Measurements from ENCODE around the gene SPRR1A.

Gene SPRR1A

GRCh38 chr1:152986578-152986977 lies 2.7 kb downstream of the SPRR1A start:
- H3K27ac Mint-ChIP-seq = no peak overlapping the region
- no peaks in the 10 kb centered on the region for H3K9me3 Mint-ChIP-seq
- H3K4me1 Mint-ChIP-seq = peaks cover 8% of the 10 kb centered on the region
- H3K36me3 Mint-ChIP-seq (ENCODE audit: low read depth) = no peaks in the 10 kb centered on the region
- TF ChIP-seq CTCF (IDR thresholded peaks at IDR 0.05; ENCODE audit: unreplicated experiment in 3 of 3) = no peak
- H3K4me3 Mint-ChIP-seq = no peak overlapping the region
- peaks cover 5% of the 10 kb centered on the region for H3K27me3 Mint-ChIP-seq (ENCODE audit: low read depth)

GRCh38 chr1:152993186-152993585 lies 9.3 kb downstream of the SPRR1A start:
- Mint-ChIP-seq H3K4me1 (no peaks in the 10 kb centered on the region), H3K27me3 (ENCODE audit: low read depth) (peaks cover 4% of the 10 kb centered on the region), H3K9me3 (peaks cover 6% of the 10 kb centered on the region), H3K4me3 (no peak overlapping the region), H3K27ac (no peak overlapping the region), H3K36me3 (ENCODE audit: low read depth) (no peaks in the 10 kb centered on the region)
- TF ChIP-seq CTCF (IDR thresholded peaks at IDR 0.05; ENCODE audit: unreplicated experiment in 3 of 3) = no peak

- Mint-ChIP-seq H3K36me3 (ENCODE audit: low read depth) (no peaks in the 10 kb centered on the region), H3K4me3 (no peak overlapping the region), H3K4me1 (no peaks in the 10 kb centered on the region), H3K9me3 (peaks cover 6% of the 10 kb centered on the region), H3K27ac (no peak overlapping the region), H3K27me3 (ENCODE audit: low read depth) (peaks cover 4% of the 10 kb centered on the region)
- TF ChIP-seq CTCF (IDR thresholded peaks at IDR 0.05; ENCODE audit: unreplicated experiment in 3 of 3) = no peak
Measured at GRCh38 chr1:152995842-152996241, 12.0 kb downstream of the SPRR1A start.

GRCh38 chr1:152996633-152997400 lies 12.9 kb downstream of the SPRR1A start:
- H3K27ac Mint-ChIP-seq = no peak overlapping the region
- H3K4me3 Mint-ChIP-seq = no peak overlapping the region
- no peaks in the 10 kb centered on the region for H3K4me1 Mint-ChIP-seq
- TF ChIP-seq CTCF (IDR thresholded peaks at IDR 0.05; ENCODE audit: unreplicated experiment in 3 of 3) = no peak
- H3K27me3 Mint-ChIP-seq (ENCODE audit: low read depth) = peaks cover 4% of the 10 kb centered on the region
- peaks cover 6% of the 10 kb centered on the region for H3K9me3 Mint-ChIP-seq
- H3K36me3 Mint-ChIP-seq (ENCODE audit: low read depth) = no peaks in the 10 kb centered on the region

- no peak for TF ChIP-seq CTCF (IDR thresholded peaks at IDR 0.05; ENCODE audit: unreplicated experiment in 3 of 3)
- H3K27me3 Mint-ChIP-seq (ENCODE audit: low read depth) = peaks cover 4% of the 10 kb centered on the region
- H3K36me3 Mint-ChIP-seq (ENCODE audit: low read depth) = no peaks in the 10 kb centered on the region
- no peak overlapping the region for H3K27ac Mint-ChIP-seq
- peaks cover 6% of the 10 kb centered on the region for H3K9me3 Mint-ChIP-seq
- H3K4me1 Mint-ChIP-seq = no peaks in the 10 kb centered on the region
- no peak overlapping the region for H3K4me3 Mint-ChIP-seq
Measured at GRCh38 chr1:152997901-152998300, 14.0 kb downstream of the SPRR1A start.

GRCh38 chr1:152998476-152998875 lies 14.6 kb downstream of the SPRR1A start:
- no peak for TF ChIP-seq CTCF (IDR thresholded peaks at IDR 0.05; ENCODE audit: unreplicated experiment in 3 of 3)
- no peaks in the 10 kb centered on the region for H3K36me3 Mint-ChIP-seq (ENCODE audit: low read depth)
- H3K27ac Mint-ChIP-seq = no peak overlapping the region
- peaks cover 6% of the 10 kb centered on the region for H3K9me3 Mint-ChIP-seq
- peaks cover 4% of the 10 kb centered on the region for H3K27me3 Mint-ChIP-seq (ENCODE audit: low read depth)
- no peaks in the 10 kb centered on the region for H3K4me1 Mint-ChIP-seq
- no peak overlapping the region for H3K4me3 Mint-ChIP-seq

Measured in nephron (organoid).